Liver (tissue), 3 donors: ENCODE data around the gene SLC12A2.

Experiments used
- EGR1 ChIP-seq, 2 donors: IDR thresholded peaks; 2 replicates each; pipeline ENCODE4 v1.6.1; 2016 to 2018; ENCODE audit warnings: antibody characterized with exemption in 2 of 2, low read depth in 2 of 2
- FOXA1 ChIP-seq: IDR thresholded peaks from 2 replicates; pipeline ENCODE4 v1.6.1; 2016; ENCODE audit warnings: antibody characterized with exemption
- GABPA ChIP-seq, 2 donors: IDR thresholded peaks in 1 of 2; conservative IDR thresholded peaks in 1 of 2; 2 replicates each; pipeline ENCODE4 v1.6.1; 2016; ENCODE audit warnings: antibody characterized with exemption in 2 of 2, mild to moderate bottlenecking in 1 of 2, moderate library complexity in 1 of 2
- HNF4G ChIP-seq: IDR thresholded peaks from 2 replicates; pipeline ENCODE4 v1.6.1; 2016; ENCODE audit warnings: antibody characterized with exemption
- JUND ChIP-seq, 2 donors: IDR thresholded peaks; 2 replicates each; pipeline ENCODE4 v1.6.1; 2016; ENCODE audit warnings: antibody characterized with exemption in 2 of 2
- NR2F2 ChIP-seq: IDR thresholded peaks from 2 replicates; pipeline ENCODE4 v1.6.1; 2016; ENCODE audit warnings: antibody characterized with exemption
- RAD21 ChIP-seq, 2 donors: IDR thresholded peaks; 2 replicates each; pipeline ENCODE4 v1.6.1; 2016; ENCODE audit warnings: antibody characterized with exemption in 2 of 2, mild to moderate bottlenecking in 2 of 2
- SP1 ChIP-seq: IDR thresholded peaks from 2 replicates; pipeline ENCODE4 v1.6.1; 2018; ENCODE audit warnings: antibody characterized with exemption, mild to moderate bottlenecking
- YY1 ChIP-seq: IDR thresholded peaks from 2 replicates; pipeline ENCODE4 v1.6.1; 2016; ENCODE audit warnings: antibody characterized with exemption, mild to moderate bottlenecking
- TF ChIP-seq, protein P1 (sequence below): fragments of 150-350 bp; IDR thresholded peaks from 2 replicates; pipeline ENCODE4 v1.5.1; 2017; ENCODE audit warnings: improper control_type of control experiment, low read depth, low read length; ENCODE audit not compliant: missing input control
- TF ChIP-seq, protein P2 (sequence below): IDR thresholded peaks from 2 replicates; pipeline ENCODE4 v1.6.1; 2016; ENCODE audit warnings: antibody characterized with exemption
- TF ChIP-seq, protein P3 (sequence below): IDR thresholded peaks from 2 replicates; pipeline ENCODE4 v1.6.1; 2016; ENCODE audit warnings: antibody characterized with exemption, mild to moderate bottlenecking
- TF ChIP-seq, protein P4 (sequence below): IDR thresholded peaks from 2 replicates; pipeline ENCODE4 v1.6.1; 2016; ENCODE audit warnings: antibody characterized with exemption
- TF ChIP-seq, protein P5 (sequence below): IDR thresholded peaks from 2 replicates; pipeline ENCODE4 v1.6.1; 2016; ENCODE audit warnings: antibody characterized with exemption
- donor health status: healthy.
- donor health status: healthy.

DNA sequence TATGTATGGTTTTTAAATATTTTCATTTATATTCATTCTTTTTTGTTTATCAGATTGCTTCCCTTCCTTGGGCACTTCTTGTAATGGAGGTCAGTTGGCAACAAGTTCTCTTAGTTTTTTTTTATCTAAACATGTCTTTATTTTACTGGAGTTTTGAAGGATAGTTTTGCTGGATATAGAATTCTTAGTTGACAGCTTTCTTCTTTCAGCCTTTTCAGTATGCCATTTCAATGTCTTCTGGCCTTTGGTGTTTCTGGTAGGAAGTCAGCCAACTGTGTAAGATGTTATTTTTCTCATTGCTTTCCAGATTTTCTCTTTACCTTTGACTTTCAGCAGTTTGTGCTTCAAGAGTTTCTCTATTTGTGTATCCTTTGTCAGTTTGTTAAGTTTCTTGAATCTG, 14.2 kb downstream of the SLC12A2 start:
- TF ChIP-seq, protein P1, sequence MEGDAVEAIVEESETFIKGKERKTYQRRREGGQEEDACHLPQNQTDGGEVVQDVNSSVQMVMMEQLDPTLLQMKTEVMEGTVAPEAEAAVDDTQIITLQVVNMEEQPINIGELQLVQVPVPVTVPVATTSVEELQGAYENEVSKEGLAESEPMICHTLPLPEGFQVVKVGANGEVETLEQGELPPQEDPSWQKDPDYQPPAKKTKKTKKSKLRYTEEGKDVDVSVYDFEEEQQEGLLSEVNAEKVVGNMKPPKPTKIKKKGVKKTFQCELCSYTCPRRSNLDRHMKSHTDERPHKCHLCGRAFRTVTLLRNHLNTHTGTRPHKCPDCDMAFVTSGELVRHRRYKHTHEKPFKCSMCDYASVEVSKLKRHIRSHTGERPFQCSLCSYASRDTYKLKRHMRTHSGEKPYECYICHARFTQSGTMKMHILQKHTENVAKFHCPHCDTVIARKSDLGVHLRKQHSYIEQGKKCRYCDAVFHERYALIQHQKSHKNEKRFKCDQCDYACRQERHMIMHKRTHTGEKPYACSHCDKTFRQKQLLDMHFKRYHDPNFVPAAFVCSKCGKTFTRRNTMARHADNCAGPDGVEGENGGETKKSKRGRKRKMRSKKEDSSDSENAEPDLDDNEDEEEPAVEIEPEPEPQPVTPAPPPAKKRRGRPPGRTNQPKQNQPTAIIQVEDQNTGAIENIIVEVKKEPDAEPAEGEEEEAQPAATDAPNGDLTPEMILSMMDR: no peak
- TF ChIP-seq, protein P2, sequence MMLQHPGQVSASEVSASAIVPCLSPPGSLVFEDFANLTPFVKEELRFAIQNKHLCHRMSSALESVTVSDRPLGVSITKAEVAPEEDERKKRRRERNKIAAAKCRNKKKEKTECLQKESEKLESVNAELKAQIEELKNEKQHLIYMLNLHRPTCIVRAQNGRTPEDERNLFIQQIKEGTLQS: no peak
- TF ChIP-seq NR2F2 (no peak), EGR1 (IDR thresholded peaks at IDR 0.05; ENCODE audit: low read depth in 2 of 2) (no peak), HNF4G (no peak), RAD21 (IDR thresholded peaks at IDR 0.05) (no peak), YY1 (no peak), SP1 (no peak), JUND (IDR thresholded peaks at IDR 0.05) (no peak), GABPA (IDR thresholded peaks at IDR 0.05 in 1 of 2, conservative IDR thresholded peaks at IDR 0.05 in 1 of 2) (no peak), FOXA1 (no peak)
- TF ChIP-seq, protein P3, sequence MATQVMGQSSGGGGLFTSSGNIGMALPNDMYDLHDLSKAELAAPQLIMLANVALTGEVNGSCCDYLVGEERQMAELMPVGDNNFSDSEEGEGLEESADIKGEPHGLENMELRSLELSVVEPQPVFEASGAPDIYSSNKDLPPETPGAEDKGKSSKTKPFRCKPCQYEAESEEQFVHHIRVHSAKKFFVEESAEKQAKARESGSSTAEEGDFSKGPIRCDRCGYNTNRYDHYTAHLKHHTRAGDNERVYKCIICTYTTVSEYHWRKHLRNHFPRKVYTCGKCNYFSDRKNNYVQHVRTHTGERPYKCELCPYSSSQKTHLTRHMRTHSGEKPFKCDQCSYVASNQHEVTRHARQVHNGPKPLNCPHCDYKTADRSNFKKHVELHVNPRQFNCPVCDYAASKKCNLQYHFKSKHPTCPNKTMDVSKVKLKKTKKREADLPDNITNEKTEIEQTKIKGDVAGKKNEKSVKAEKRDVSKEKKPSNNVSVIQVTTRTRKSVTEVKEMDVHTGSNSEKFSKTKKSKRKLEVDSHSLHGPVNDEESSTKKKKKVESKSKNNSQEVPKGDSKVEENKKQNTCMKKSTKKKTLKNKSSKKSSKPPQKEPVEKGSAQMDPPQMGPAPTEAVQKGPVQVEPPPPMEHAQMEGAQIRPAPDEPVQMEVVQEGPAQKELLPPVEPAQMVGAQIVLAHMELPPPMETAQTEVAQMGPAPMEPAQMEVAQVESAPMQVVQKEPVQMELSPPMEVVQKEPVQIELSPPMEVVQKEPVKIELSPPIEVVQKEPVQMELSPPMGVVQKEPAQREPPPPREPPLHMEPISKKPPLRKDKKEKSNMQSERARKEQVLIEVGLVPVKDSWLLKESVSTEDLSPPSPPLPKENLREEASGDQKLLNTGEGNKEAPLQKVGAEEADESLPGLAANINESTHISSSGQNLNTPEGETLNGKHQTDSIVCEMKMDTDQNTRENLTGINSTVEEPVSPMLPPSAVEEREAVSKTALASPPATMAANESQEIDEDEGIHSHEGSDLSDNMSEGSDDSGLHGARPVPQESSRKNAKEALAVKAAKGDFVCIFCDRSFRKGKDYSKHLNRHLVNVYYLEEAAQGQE: no peak
- TF ChIP-seq, protein P4, sequence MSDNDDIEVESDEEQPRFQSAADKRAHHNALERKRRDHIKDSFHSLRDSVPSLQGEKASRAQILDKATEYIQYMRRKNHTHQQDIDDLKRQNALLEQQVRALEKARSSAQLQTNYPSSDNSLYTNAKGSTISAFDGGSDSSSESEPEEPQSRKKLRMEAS: no peak
- TF ChIP-seq, protein P5, sequence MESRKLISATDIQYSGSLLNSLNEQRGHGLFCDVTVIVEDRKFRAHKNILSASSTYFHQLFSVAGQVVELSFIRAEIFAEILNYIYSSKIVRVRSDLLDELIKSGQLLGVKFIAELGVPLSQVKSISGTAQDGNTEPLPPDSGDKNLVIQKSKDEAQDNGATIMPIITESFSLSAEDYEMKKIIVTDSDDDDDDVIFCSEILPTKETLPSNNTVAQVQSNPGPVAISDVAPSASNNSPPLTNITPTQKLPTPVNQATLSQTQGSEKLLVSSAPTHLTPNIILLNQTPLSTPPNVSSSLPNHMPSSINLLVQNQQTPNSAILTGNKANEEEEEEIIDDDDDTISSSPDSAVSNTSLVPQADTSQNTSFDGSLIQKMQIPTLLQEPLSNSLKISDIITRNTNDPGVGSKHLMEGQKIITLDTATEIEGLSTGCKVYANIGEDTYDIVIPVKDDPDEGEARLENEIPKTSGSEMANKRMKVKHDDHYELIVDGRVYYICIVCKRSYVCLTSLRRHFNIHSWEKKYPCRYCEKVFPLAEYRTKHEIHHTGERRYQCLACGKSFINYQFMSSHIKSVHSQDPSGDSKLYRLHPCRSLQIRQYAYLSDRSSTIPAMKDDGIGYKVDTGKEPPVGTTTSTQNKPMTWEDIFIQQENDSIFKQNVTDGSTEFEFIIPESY: no peak
